WTC11 (cell line): Measurements from ENCODE around the gene CCDC185. TPM values are rescaled to one million over a fixed set of nuclear protein-coding genes. Genes with fewer than 3 reads are reported as not detected.

Source experiments
- ATAC-seq: fragments of 200-7000 bp; cut with Tn5 transposase; 2 replicates; pipeline ENCODE4 v1.10.0; 2021; ENCODE audit warnings: mild to moderate bottlenecking, moderate library complexity
- CTCF ChIA-PET: fragments of 300-600 bp; sonication (Branson Sonifier 250); formaldehyde crosslinking; loops from one replicate; lab custom pipeline; 2021; ENCODE audit warnings: antibody characterized with exemption; lab: Charles Lee
- POLR2A ChIA-PET: fragments of 350-600 bp; sonication (Branson Sonifier 250); formaldehyde crosslinking; loops from one replicate; lab custom pipeline; 2021; ENCODE audit warnings: antibody characterized with exemption; lab: Charles Lee
- DNase-seq: peaks from one replicate; pipeline ENCODE4 v3.0.0; 2021; ENCODE audit warnings: low spot score
- H3K27ac Mint-ChIP-seq: 2 replicates; pipeline ENCODE4 v1.8.0; 2021; ENCODE audit warnings: mixed read lengths
- H3K27me3 Mint-ChIP-seq: 2 replicates; pipeline ENCODE4 v1.8.0; 2021; ENCODE audit warnings: low read depth, mild to moderate bottlenecking, moderate library complexity, mixed read lengths
- H3K36me3 Mint-ChIP-seq: 2 replicates; pipeline ENCODE4 v1.8.0; 2021; ENCODE audit warnings: mixed read lengths
- H3K4me1 Mint-ChIP-seq: 2 replicates; pipeline ENCODE4 v1.8.0; 2022; ENCODE audit warnings: mixed read lengths
- H3K4me3 Mint-ChIP-seq: 2 replicates; pipeline ENCODE4 v1.8.0; 2021; ENCODE audit warnings: mild to moderate bottlenecking, moderate library complexity, mixed read lengths
- H3K9me3 Mint-ChIP-seq: 2 replicates; pipeline ENCODE4 v1.8.0; 2021; ENCODE audit warnings: mixed read lengths
- AFF4 ChIP-seq: sonication (generic); formaldehyde crosslinking; IDR thresholded peaks from 2 replicates; pipeline ENCODE4 v1.8.1; 2023; ENCODE audit warnings: mild to moderate bottlenecking, missing genetic modification reagents, borderline replicate concordance
- AR ChIP-seq: fragments of 250-450 bp; sonication (Bioruptor Pico); IDR thresholded peaks from 2 replicates; pipeline ENCODE4 v1.9.0; 2021; ENCODE audit warnings: mild to moderate bottlenecking
- CBFB ChIP-seq: sonication (generic); formaldehyde crosslinking; IDR thresholded peaks from 2 replicates; pipeline ENCODE4 v1.8.1; 2022; ENCODE audit warnings: mild to moderate bottlenecking, low read depth, missing genetic modification reagents
- GABPB1 ChIP-seq: sonication (generic); formaldehyde crosslinking; IDR thresholded peaks from 2 replicates; pipeline ENCODE4 v1.8.1; 2023; ENCODE audit warnings: mild to moderate bottlenecking, missing genetic modification reagents
- GRHL2 ChIP-seq: fragments of 250-450 bp; sonication (Bioruptor Pico); IDR thresholded peaks from 2 replicates; pipeline ENCODE4 v1.8.0; 2022; ENCODE audit warnings: mild to moderate bottlenecking, moderate library complexity; ENCODE audit not compliant: insufficient replicate concordance, severe bottlenecking
- MXD4 ChIP-seq: fragments of 250-450 bp; sonication (Bioruptor Pico); IDR thresholded peaks from 2 replicates; pipeline ENCODE4 v1.8.0; 2021; ENCODE audit warnings: mild to moderate bottlenecking, moderate library complexity, borderline replicate concordance
- NFE2L1 ChIP-seq: sonication (generic); formaldehyde crosslinking; IDR thresholded peaks from 2 replicates; pipeline ENCODE4 v1.8.1; 2023; ENCODE audit warnings: missing genetic modification reagents
- OVOL2 ChIP-seq: fragments of 250-450 bp; sonication (Bioruptor Pico); IDR thresholded peaks from 2 replicates; pipeline ENCODE4 v1.9.0; 2021; ENCODE audit warnings: mild to moderate bottlenecking, borderline replicate concordance
- STAT6 ChIP-seq: sonication (generic); formaldehyde crosslinking; conservative IDR thresholded peaks from 2 replicates; pipeline ENCODE4 v1.8.1; 2023; ENCODE audit warnings: mild to moderate bottlenecking, low read depth, missing genetic modification reagents, moderate library complexity
- TCF7 ChIP-seq: sonication (generic); formaldehyde crosslinking; IDR thresholded peaks from 2 replicates; pipeline ENCODE4 v1.8.0; 2022; ENCODE audit warnings: mild to moderate bottlenecking, low read depth, missing genetic modification reagents, moderate library complexity
- USF2 ChIP-seq: sonication (generic); formaldehyde crosslinking; IDR thresholded peaks from 2 replicates; pipeline ENCODE4 v1.8.1; 2023; ENCODE audit warnings: mild to moderate bottlenecking, missing genetic modification reagents, moderate library complexity
- ZBTB43 ChIP-seq: sonication (generic); formaldehyde crosslinking; IDR thresholded peaks from 2 replicates; pipeline ENCODE4 v1.8.1; 2023; ENCODE audit warnings: mild to moderate bottlenecking, missing genetic modification reagents
- ZNF232 ChIP-seq: sonication (generic); formaldehyde crosslinking; IDR thresholded peaks from 2 replicates; pipeline ENCODE4 v1.8.0; 2022; ENCODE audit warnings: mild to moderate bottlenecking, missing genetic modification reagents
- ZNF263 ChIP-seq: sonication (generic); formaldehyde crosslinking; IDR thresholded peaks from 2 replicates; pipeline ENCODE4 v1.8.1; 2022; ENCODE audit warnings: low read depth, mild to moderate bottlenecking, moderate library complexity, missing genetic modification reagents
- ZSCAN18 ChIP-seq: fragments of 250-450 bp; sonication (Bioruptor Pico); IDR thresholded peaks from 2 replicates; pipeline ENCODE4 v2.1.2; 2022; ENCODE audit warnings: mild to moderate bottlenecking, moderate library complexity
- total RNA-seq: library from RNA; stranded (reverse); gene quantifications from 3 replicates; pipeline ENCODE4 v1.2.3, GENCODE V29; 2021

The CCDC185 gene
- total RNA-seq, 1 experiment from 2014 or later, result not detected

GRCh38 chr1:223437151-223437550, 43.9 kb downstream of the CCDC185 start:
- H3K27ac Mint-ChIP-seq, result no peak overlapping the region
- H3K27me3 Mint-ChIP-seq, result peaks cover 6% of the 10 kb centered on the region
- ChIA-PET CTCF (interaction anchor here (0.8 to 1.2 kb wide), 2 partner anchors 95 to 304 kb away, joined by 3 to 5 read pairs; no protein-coding TSS in a partner anchor), POLR2A (no interaction called here)
- peaks cover 7% of the 10 kb centered on the region for H3K9me3 Mint-ChIP-seq
- no peak overlapping the region for H3K4me3 Mint-ChIP-seq
- no peak for DNase-seq
- no peaks in the 10 kb centered on the region for H3K36me3 Mint-ChIP-seq
- H3K4me1 Mint-ChIP-seq, result peaks cover 8% of the 10 kb centered on the region; the same call in 1 of the 2 replicates
- no peak for ATAC-seq
- TF ChIP-seq OVOL2, result no peak

- TF ChIP-seq GABPB1 (CRISPR knock-in tag) (no peak), ZNF232 (CRISPR knock-in tag) (no peak), TCF7 (no peak), USF2 (CRISPR knock-in tag) (no peak), AR (CRISPR knock-in tag) (no peak), GRHL2 (no peak), AFF4 (CRISPR knock-in tag) (no peak), STAT6 (CRISPR knock-in tag) (no peak), CBFB (CRISPR knock-in tag) (no peak), MXD4 (CRISPR knock-in tag) (no peak), ZBTB43 (CRISPR knock-in tag) (no peak), NFE2L1 (no peak), ZNF263 (CRISPR knock-in tag) (no peak), ZSCAN18 (no peak)
- Mint-ChIP-seq H3K27ac (no peak overlapping the region), H3K4me1 (no peaks in the 10 kb centered on the region), H3K4me3 (no peak overlapping the region), H3K27me3 (peaks cover 6% of the 10 kb centered on the region), H3K36me3 (peaks cover 29% of the 10 kb centered on the region), H3K9me3 (peaks cover 64% of the 10 kb centered on the region)
- DNase-seq, result no peak
- ATAC-seq, result no peak
- ChIA-PET CTCF (no interaction called here), POLR2A (no interaction called here)
These were observed 50.2 kb downstream of the CCDC185 start for GRCh38 chr1:223443397-223443796.
